H9 (cell line): ENCODE measurements around the gene IQCN. TPM values are rescaled to one million over a fixed set of nuclear protein-coding genes. Genes with fewer than 3 reads are reported as not detected.

Experiments
- DNase-seq: peaks from one replicate; pipeline ENCODE4 v3.0.0-alpha.2; 2017
- H2AFZ ChIP-seq: one replicate; pipeline ENCODE4 v1.6.1; 2013; ENCODE audit warnings: mild to moderate bottlenecking, low read length, control low read depth, moderate library complexity
- H2AK5ac ChIP-seq: 2 replicates; pipeline ENCODE4 v1.6.1; 2013; ENCODE audit warnings: low read length, control low read depth, mixed read lengths; ENCODE audit not compliant: insufficient read length
- H2BK120ac ChIP-seq: one replicate; pipeline ENCODE4 v1.6.1; 2013; ENCODE audit warnings: low read depth, mild to moderate bottlenecking, low read length, control low read depth, inconsistent platforms; ENCODE audit not compliant: poor library complexity, severe bottlenecking
- H2BK12ac ChIP-seq: 2 replicates; pipeline ENCODE4 v1.6.1; 2013; ENCODE audit warnings: low read length, control low read depth, mixed read lengths, low read depth; ENCODE audit not compliant: insufficient read length
- H2BK15ac ChIP-seq: 2 replicates; pipeline ENCODE4 v1.6.1; 2013; ENCODE audit warnings: low read depth, low read length, control low read depth
- H2BK20ac ChIP-seq: one replicate; pipeline ENCODE4 v1.6.1; 2013; ENCODE audit warnings: low read depth, mild to moderate bottlenecking, low read length, control low read depth, inconsistent platforms; ENCODE audit not compliant: poor library complexity, severe bottlenecking
- H2BK5ac ChIP-seq: 2 replicates; pipeline ENCODE4 v1.6.1; 2013; ENCODE audit warnings: low read length, control low read depth, mixed read lengths; ENCODE audit not compliant: insufficient read length
- H3K14ac ChIP-seq: 2 replicates; pipeline ENCODE4 v1.6.1; 2013; ENCODE audit warnings: low read length, control low read depth; ENCODE audit not compliant: insufficient read depth
- H3K18ac ChIP-seq: 2 replicates; pipeline ENCODE4 v1.6.1; 2013; ENCODE audit warnings: low read depth, mild to moderate bottlenecking, mixed read lengths, low read length, control low read depth; ENCODE audit not compliant: insufficient read length
- H3K23ac ChIP-seq: 2 replicates; pipeline ENCODE4 v1.6.1; 2013; ENCODE audit warnings: low read length, control low read depth, mixed read lengths, low read depth; ENCODE audit not compliant: insufficient read length
- H3K23me2 ChIP-seq: 2 replicates; pipeline ENCODE4 v1.6.1; 2013; ENCODE audit warnings: low read depth, mild to moderate bottlenecking, mixed read lengths, low read length, control low read depth; ENCODE audit not compliant: insufficient read length, poor library complexity, severe bottlenecking
- H3K27ac ChIP-seq: 2 replicates; pipeline ENCODE4 v1.5.1; 2013; ENCODE audit warnings: low read length, control low read depth, mixed read lengths, low read depth; ENCODE audit not compliant: insufficient read length
- H3K27me3 ChIP-seq: 2 replicates; pipeline ENCODE4 v1.6.1; 2013; ENCODE audit warnings: low read length, control low read depth, inconsistent platforms; ENCODE audit not compliant: insufficient read depth
- H3K4ac ChIP-seq: 2 replicates; pipeline ENCODE4 v1.6.1; 2013; ENCODE audit warnings: low read depth, mild to moderate bottlenecking, control low read depth, inconsistent platforms, low read length, moderate library complexity
- H3K4me1 ChIP-seq: 2 replicates; pipeline ENCODE4 v1.6.1; 2013; ENCODE audit warnings: low read length, control low read depth, inconsistent platforms; ENCODE audit not compliant: insufficient read depth
- H3K4me2 ChIP-seq: 2 replicates; pipeline ENCODE4 v1.6.1; 2013; ENCODE audit warnings: low read length, control low read depth, mixed read lengths; ENCODE audit not compliant: insufficient read length, insufficient read depth
- H3K56ac ChIP-seq: 2 replicates; pipeline ENCODE4 v1.6.1; 2013; ENCODE audit warnings: low read depth, mild to moderate bottlenecking, mixed read lengths, low read length, control low read depth; ENCODE audit not compliant: insufficient read length
- H3K79me1 ChIP-seq: 2 replicates; pipeline ENCODE4 v1.6.1; 2013; ENCODE audit warnings: low read depth, mild to moderate bottlenecking, moderate library complexity, low read length, control low read depth, inconsistent platforms; ENCODE audit not compliant: insufficient read depth, poor library complexity, severe bottlenecking
- H3K79me2 ChIP-seq: 2 replicates; pipeline ENCODE4 v1.6.1; 2013; ENCODE audit warnings: low read length, control low read depth, inconsistent platforms; ENCODE audit not compliant: insufficient read depth
- H3K9ac ChIP-seq: 2 replicates; pipeline ENCODE4 v1.6.1; 2013; ENCODE audit warnings: low read length, control low read depth, mixed read lengths; ENCODE audit not compliant: insufficient read length; ENCODE audit errors: extremely low read depth
- H3K9me3 ChIP-seq: one replicate; pipeline ENCODE4 v1.6.1; 2013; ENCODE audit warnings: low read depth, low read length, inconsistent platforms; ENCODE audit not compliant: control insufficient read depth
- H3T11ph ChIP-seq: one replicate; pipeline ENCODE4 v1.6.1; 2013; ENCODE audit warnings: mild to moderate bottlenecking, low read length, control low read depth, inconsistent platforms
- H4K20me1 ChIP-seq: one replicate; pipeline ENCODE4 v1.6.1; 2013; ENCODE audit not compliant: control insufficient read depth, insufficient read length, insufficient read depth
- H4K5ac ChIP-seq: 2 replicates; pipeline ENCODE4 v1.6.1; 2013; ENCODE audit warnings: low read depth, mild to moderate bottlenecking, mixed read lengths, low read length, control low read depth; ENCODE audit not compliant: insufficient read length
- H4K8ac ChIP-seq: replicated peaks from 2 replicates; pipeline ENCODE4 v1.6.1; 2013; ENCODE audit warnings: low read length, control low read depth, mixed read lengths, low read depth; ENCODE audit not compliant: insufficient read length
- H4K91ac ChIP-seq: 2 replicates; pipeline ENCODE4 v1.6.1; 2013; ENCODE audit warnings: low read depth, mild to moderate bottlenecking, moderate library complexity, mixed read lengths, low read length, control low read depth; ENCODE audit not compliant: insufficient read length
- H3K27ac Mint-ChIP-seq, 3 experiments: 2 replicates in 2 of 3; 3 replicates in 1 of 3; pipeline ENCODE4 v1.8.0; 2020 to 2021; ENCODE audit warnings: mixed read lengths in 3 of 3, mild to moderate bottlenecking in 1 of 3, moderate library complexity in 1 of 3
- H3K27me3 Mint-ChIP-seq: 2 replicates; pipeline ENCODE4 v1.8.0; 2021; ENCODE audit warnings: low read depth, mild to moderate bottlenecking, moderate library complexity, mixed read lengths
- H3K36me3 Mint-ChIP-seq, 3 experiments: 2 replicates in 2 of 3; 3 replicates in 1 of 3; pipeline ENCODE4 v1.8.0; 2020 to 2021; ENCODE audit warnings: low read depth in 3 of 3, mixed read lengths in 3 of 3; ENCODE audit not compliant: insufficient read depth in 1 of 3
- H3K4me1 Mint-ChIP-seq, 2 experiments: 2 replicates each; pipeline ENCODE4 v1.8.0; 2020; ENCODE audit warnings: mixed read lengths in 2 of 2
- H3K4me3 Mint-ChIP-seq, 2 experiments: 2 replicates in 1 of 2; 3 replicates in 1 of 2; pipeline ENCODE4 v1.8.0; 2020 to 2021; ENCODE audit warnings: mild to moderate bottlenecking in 2 of 2, mixed read lengths in 2 of 2, moderate library complexity in 1 of 2
- H3K9me3 Mint-ChIP-seq, 2 experiments: 2 replicates in 1 of 2; 3 replicates in 1 of 2; pipeline ENCODE4 v1.8.0; 2020; ENCODE audit warnings: mild to moderate bottlenecking in 2 of 2, mixed read lengths in 2 of 2, moderate library complexity in 1 of 2
- WGBS: extraction: QIAGEN DNeasy Blood & Tissue Kit; methylation state at CpG from one replicate; pipeline ENCODE4 v1.1.7; 2013; ENCODE audit warnings: missing lambda C conversion rate, low lambda C conversion rate, mixed read lengths; ENCODE audit not compliant: insufficient read length; ENCODE audit errors: extremely low coverage; 5-methylcytosine and 5-hydroxymethylcytosine counted together
- total RNA-seq: library from RNA; stranded (reverse); gene quantifications from 2 replicates; pipeline ENCODE4 v1.2.1, GENCODE V29; 2021
- TF ChIP-seq, protein P1 (sequence below): fragments of 200-600 bp; sonication (generic); conservative IDR thresholded peaks from 3 replicates; pipeline ENCODE4 v1.8.0; 2021; ENCODE audit warnings: antibody characterized with exemption, mild to moderate bottlenecking

Gene IQCN
- total RNA-seq, 1 experiment from 2014 or later = 0.39 TPM

DNA sequence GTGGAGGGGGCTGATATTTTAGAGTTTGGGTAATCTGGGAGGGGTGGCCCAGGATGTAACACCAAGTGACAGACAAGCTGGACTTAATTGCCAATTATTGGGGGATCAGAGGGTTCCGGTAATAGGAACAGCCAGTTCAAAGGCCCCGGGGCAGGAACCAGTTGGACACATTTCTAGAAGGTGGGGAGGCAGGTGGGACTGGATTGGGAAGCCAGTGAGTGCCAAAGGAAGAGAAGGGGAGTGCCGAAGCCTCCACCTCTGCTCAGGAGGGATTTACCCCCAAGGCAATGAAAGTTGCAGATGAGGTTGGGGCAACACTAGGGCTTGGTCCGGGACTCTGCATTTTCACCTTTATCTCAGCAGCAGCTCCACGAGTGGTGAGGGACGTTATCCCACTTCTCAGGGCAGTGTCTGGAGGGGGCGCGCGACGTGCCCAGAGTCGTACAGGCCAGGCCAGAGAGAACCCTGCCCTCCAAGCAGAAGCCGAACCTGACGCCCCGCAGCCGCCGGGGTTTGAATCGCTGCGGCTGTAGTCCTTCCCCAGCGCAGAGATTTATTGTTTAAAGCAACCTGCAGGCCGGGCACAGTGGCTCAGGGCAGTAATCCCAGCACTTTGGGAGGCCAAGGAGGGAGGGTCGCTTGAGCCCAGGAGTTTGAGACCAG lies 12.9 kb upstream of the IQCN start:
- no peaks in the 10 kb centered on the region; a peak in 1 of 7 replicates for H3K36me3 Mint-ChIP-seq
- no peak overlapping the region for H4K8ac ChIP-seq
- H3K4ac ChIP-seq = no peak overlapping the region
- H3K14ac ChIP-seq = 0 out of 2 replicates have a peak overlapping the region, but pooled peaks have one; percentile 12
- no peak overlapping the region for H3T11ph ChIP-seq
- peaks cover 16% of the 10 kb centered on the region for H3K23me2 ChIP-seq
- H3K9me3 ChIP-seq = no peaks in the 10 kb centered on the region
- DNase-seq = peak; percentile 59
- H2AFZ ChIP-seq = no peak overlapping the region
- H3K4me1 ChIP-seq = peaks cover 2% of the 10 kb centered on the region; the same call in 1 of the 2 replicates
- no peak overlapping the region for H2BK15ac ChIP-seq
- H3K56ac ChIP-seq = no peak overlapping the region
- H3K4me2 ChIP-seq = peak overlapping the region; percentile 47
- TF ChIP-seq, protein P1, sequence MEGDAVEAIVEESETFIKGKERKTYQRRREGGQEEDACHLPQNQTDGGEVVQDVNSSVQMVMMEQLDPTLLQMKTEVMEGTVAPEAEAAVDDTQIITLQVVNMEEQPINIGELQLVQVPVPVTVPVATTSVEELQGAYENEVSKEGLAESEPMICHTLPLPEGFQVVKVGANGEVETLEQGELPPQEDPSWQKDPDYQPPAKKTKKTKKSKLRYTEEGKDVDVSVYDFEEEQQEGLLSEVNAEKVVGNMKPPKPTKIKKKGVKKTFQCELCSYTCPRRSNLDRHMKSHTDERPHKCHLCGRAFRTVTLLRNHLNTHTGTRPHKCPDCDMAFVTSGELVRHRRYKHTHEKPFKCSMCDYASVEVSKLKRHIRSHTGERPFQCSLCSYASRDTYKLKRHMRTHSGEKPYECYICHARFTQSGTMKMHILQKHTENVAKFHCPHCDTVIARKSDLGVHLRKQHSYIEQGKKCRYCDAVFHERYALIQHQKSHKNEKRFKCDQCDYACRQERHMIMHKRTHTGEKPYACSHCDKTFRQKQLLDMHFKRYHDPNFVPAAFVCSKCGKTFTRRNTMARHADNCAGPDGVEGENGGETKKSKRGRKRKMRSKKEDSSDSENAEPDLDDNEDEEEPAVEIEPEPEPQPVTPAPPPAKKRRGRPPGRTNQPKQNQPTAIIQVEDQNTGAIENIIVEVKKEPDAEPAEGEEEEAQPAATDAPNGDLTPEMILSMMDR = no peak
- H2BK120ac ChIP-seq = no peak overlapping the region
- H3K27ac Mint-ChIP-seq = peak overlapping the region; percentile 55 to 75 (median 64); a peak in 5 of 7 replicates
- no peak overlapping the region for H3K9ac ChIP-seq
- peaks cover 43 to 49% of the 10 kb centered on the region in 2 experiments for H3K4me1 Mint-ChIP-seq
- H4K5ac ChIP-seq = no peak overlapping the region
- H3K23ac ChIP-seq = no peak overlapping the region
- H4K20me1 ChIP-seq = no peaks in the 10 kb centered on the region
- WGBS = no CpG with 5 or more reads among the region's 21 CpGs
- no peaks in the 10 kb centered on the region for H3K79me1 ChIP-seq
- H2BK12ac ChIP-seq = no peak overlapping the region
- no peaks in the 10 kb centered on the region for H3K27me3 ChIP-seq
- H3K9me3 Mint-ChIP-seq = no peaks in the 10 kb centered on the region; a peak in 1 of 5 replicates
- H2BK20ac ChIP-seq = no peak overlapping the region
- no peak overlapping the region for H4K91ac ChIP-seq
- peak overlapping the region; percentile 37 to 72 for H3K4me3 Mint-ChIP-seq
- no peak overlapping the region for H2BK5ac ChIP-seq
- no peak overlapping the region for H2AK5ac ChIP-seq
- H3K79me2 ChIP-seq = no peaks in the 10 kb centered on the region
- H3K27me3 Mint-ChIP-seq = peaks cover 8% of the 10 kb centered on the region
- no peak overlapping the region for H3K18ac ChIP-seq
- H3K27ac ChIP-seq = no peak overlapping the region
